Astrocyte (in vitro differentiated cells and primary cell): ENCODE data around the gene COPS7A. TPM values are rescaled to one million over a fixed set of nuclear protein-coding genes. Genes with fewer than 3 reads are reported as not detected.

Experiments
- DNase-seq: peaks from one replicate; pipeline ENCODE4 v3.0.0-alpha.2; 2010; ENCODE audit warnings: low read depth
- FAIRE-seq: peaks from 2 replicates; lab custom pipeline; 2011; peaks lifted over from hg19 to GRCh38; lab: Jason Lieb, UNC
- H2AFZ ChIP-seq: 2 replicates; pipeline ENCODE4 v1.6.0; 2012; ENCODE audit warnings: low read depth, low read length, inconsistent platforms
- H3K27ac ChIP-seq: 2 replicates; pipeline ENCODE4 v1.5.1; 2011; ENCODE audit warnings: low read depth, low read length, inconsistent platforms
- H3K27me3 ChIP-seq: 2 replicates; pipeline ENCODE4 v1.6.0; 2011; ENCODE audit warnings: low read length, inconsistent platforms; ENCODE audit not compliant: insufficient read depth
- H3K36me3 ChIP-seq: 2 replicates; pipeline ENCODE4 v1.5.1; 2011; ENCODE audit warnings: low read length, inconsistent platforms; ENCODE audit not compliant: insufficient read depth
- H3K4me1 ChIP-seq: 2 replicates; pipeline ENCODE4 v1.5.1; 2011; ENCODE audit warnings: low read length, inconsistent platforms; ENCODE audit not compliant: insufficient read depth
- H3K4me2 ChIP-seq: 2 replicates; pipeline ENCODE4 v1.6.0; 2012; ENCODE audit warnings: low read length, inconsistent platforms
- H3K4me3 ChIP-seq: 2 replicates; pipeline ENCODE4 v1.5.1; 2011; ENCODE audit warnings: low read depth, mild to moderate bottlenecking, low read length, inconsistent platforms; ENCODE audit not compliant: insufficient read depth
- H3K79me2 ChIP-seq: 2 replicates; pipeline ENCODE4 v1.6.0; 2012; ENCODE audit warnings: mild to moderate bottlenecking, low read length, inconsistent platforms; ENCODE audit not compliant: insufficient read depth
- H3K9ac ChIP-seq: 2 replicates; pipeline ENCODE4 v1.6.0; 2012; ENCODE audit warnings: mild to moderate bottlenecking, low read length, inconsistent platforms
- H3K9me3 ChIP-seq: 2 replicates; pipeline ENCODE4 v1.5.1; 2012; ENCODE audit warnings: low read depth, mild to moderate bottlenecking, low read length, inconsistent platforms; ENCODE audit not compliant: insufficient read depth
- H4K20me1 ChIP-seq: 2 replicates; pipeline ENCODE4 v1.6.0; 2012; ENCODE audit warnings: low read length, inconsistent platforms; ENCODE audit not compliant: insufficient read depth
- H3K27ac Mint-ChIP-seq: one replicate; pipeline ENCODE4 v1.8.0; 2021; ENCODE audit warnings: mild to moderate bottlenecking, mixed read lengths; ENCODE audit not compliant: unreplicated experiment
- H3K27me3 Mint-ChIP-seq: one replicate; pipeline ENCODE4 v1.8.0; 2021; ENCODE audit warnings: low read depth, mixed read lengths; ENCODE audit not compliant: unreplicated experiment
- H3K36me3 Mint-ChIP-seq: one replicate; pipeline ENCODE4 v1.8.0; 2021; ENCODE audit warnings: low read depth, mixed read lengths; ENCODE audit not compliant: unreplicated experiment
- H3K4me1 Mint-ChIP-seq: one replicate; pipeline ENCODE4 v1.8.0; 2021; ENCODE audit warnings: low read depth, mixed read lengths; ENCODE audit not compliant: unreplicated experiment
- H3K4me3 Mint-ChIP-seq: one replicate; pipeline ENCODE4 v1.8.0; 2021; ENCODE audit warnings: mild to moderate bottlenecking, moderate library complexity, mixed read lengths; ENCODE audit not compliant: unreplicated experiment
- H3K9me3 Mint-ChIP-seq: one replicate; pipeline ENCODE4 v1.8.0; 2021; ENCODE audit warnings: mild to moderate bottlenecking, mixed read lengths; ENCODE audit not compliant: unreplicated experiment
- CTCF ChIP-seq: IDR thresholded peaks from 2 replicates; pipeline ENCODE4 v1.5.1; 2011; ENCODE audit warnings: low read depth, mild to moderate bottlenecking, inconsistent platforms, low read length, moderate library complexity; ENCODE audit not compliant: insufficient read depth
- EZH2 ChIP-seq: IDR thresholded peaks from 2 replicates; pipeline ENCODE4 v1.6.1; 2012; ENCODE audit warnings: mild to moderate bottlenecking, low read length, inconsistent platforms; ENCODE audit not compliant: insufficient read depth
- total RNA-seq: library from RNA; stranded (reverse); gene quantifications from 2 replicates; pipeline ENCODE4 v1.2.1, GENCODE V29; 2021

COPS7A gene
- total RNA-seq, 1 donor from 2014 or later, result 47.3 TPM

- Mint-ChIP-seq H3K27me3 (peaks cover 20% of the 10 kb centered on the region), H3K4me3 (peak overlapping the region; percentile 45), H3K9me3 (no peaks in the 10 kb centered on the region), H3K4me1 (peaks cover 22% of the 10 kb centered on the region), H3K36me3 (no peaks in the 10 kb centered on the region), H3K27ac (peak overlapping the region; percentile 47)
- Histone ChIP-seq H3K4me1 (peaks cover 5% of the 10 kb centered on the region), H3K4me3 (no peak overlapping the region), H3K9me3 (no peaks in the 10 kb centered on the region), H3K27ac (no peak overlapping the region), H3K9ac (peak overlapping the region; percentile 7), H3K36me3 (no peaks in the 10 kb centered on the region), H3K79me2 (no peaks in the 10 kb centered on the region), H2AFZ (no peak overlapping the region), H3K27me3 (peaks cover 20% of the 10 kb centered on the region), H3K4me2 (no peak overlapping the region), H4K20me1 (no peaks in the 10 kb centered on the region)
- no peak for FAIRE-seq
- peak; percentile 26 for DNase-seq
- TF ChIP-seq CTCF (peak; percentile 53), EZH2 (no peak)
These were observed 26.1 kb upstream of the COPS7A start for GRCh38 chr12:6697584-6698351.

- TF ChIP-seq EZH2 (no peak), CTCF (no peak)
- Histone ChIP-seq H3K36me3 (no peaks in the 10 kb centered on the region), H3K4me2 (no peak overlapping the region), H3K27ac (no peak overlapping the region), H4K20me1 (no peaks in the 10 kb centered on the region), H2AFZ (no peak overlapping the region), H3K4me1 (peaks cover 5% of the 10 kb centered on the region), H3K27me3 (peaks cover 22% of the 10 kb centered on the region), H3K79me2 (no peaks in the 10 kb centered on the region), H3K9me3 (no peaks in the 10 kb centered on the region), H3K4me3 (no peak overlapping the region), H3K9ac (peak overlapping the region; percentile 7)
- Mint-ChIP-seq H3K27me3 (peaks cover 26% of the 10 kb centered on the region), H3K4me3 (peak overlapping the region; percentile 45), H3K9me3 (no peaks in the 10 kb centered on the region), H3K27ac (no peak overlapping the region), H3K4me1 (peaks cover 20% of the 10 kb centered on the region), H3K36me3 (no peaks in the 10 kb centered on the region)
- DNase-seq, result no peak
- FAIRE-seq, result no peak
These were observed 25.3 kb upstream of the COPS7A start for GRCh38 chr12:6698352-6699046.
